GM23338 (cell line): Measurements from ENCODE around the gene TTC6. TPM values are rescaled to one million over a fixed set of nuclear protein-coding genes. Genes with fewer than 3 reads are reported as not detected.
A peak's percentile ranks its signal among the peaks of the same experiment; 100 is the strongest.

Experiments
- ATAC-seq: fragments of 200-7000 bp; cut with Tn5 transposase; 3 replicates; pipeline ENCODE4 v1.9.1; 2020
- DNase-seq: peaks from one replicate; pipeline ENCODE4 v3.0.0-alpha.2; 2015; ENCODE audit warnings: low spot score
- H2AFZ ChIP-seq: fragments of 200-600 bp; sonication (generic); 2 replicates; pipeline ENCODE4 v1.8.0; 2016; ENCODE audit warnings: antibody characterized with exemption, mild to moderate bottlenecking, moderate library complexity
- H3F3A ChIP-seq: fragments of 200-600 bp; sonication (generic); replicated peaks from 2 replicates; pipeline ENCODE4 v1.8.0; 2017; ENCODE audit warnings: antibody characterized with exemption, mixed run types, low read depth
- H3K27ac ChIP-seq: fragments of 200-600 bp; sonication (generic); 2 replicates; pipeline ENCODE4 v1.6.1; 2016; ENCODE audit warnings: low read depth
- H3K27me3 ChIP-seq: fragments of 200-600 bp; sonication (generic); 2 replicates; pipeline ENCODE4 v1.8.0; 2016; ENCODE audit warnings: mild to moderate bottlenecking, mixed run types, moderate library complexity; ENCODE audit not compliant: insufficient read depth
- H3K36me3 ChIP-seq: fragments of 200-600 bp; sonication (generic); 2 replicates; pipeline ENCODE4 v1.8.0; 2016; ENCODE audit warnings: mild to moderate bottlenecking; ENCODE audit not compliant: insufficient read depth
- H3K4me1 ChIP-seq: fragments of 200-600 bp; sonication (generic); 2 replicates; pipeline ENCODE4 v1.8.0; 2016; ENCODE audit warnings: mild to moderate bottlenecking, moderate library complexity; ENCODE audit not compliant: insufficient read depth
- H3K4me2 ChIP-seq: fragments of 200-600 bp; sonication (generic); 2 replicates; pipeline ENCODE4 v1.7.1; 2017; ENCODE audit warnings: mixed run types
- H3K4me3 ChIP-seq: fragments of 200-600 bp; sonication (generic); 2 replicates; pipeline ENCODE4 v1.6.1; 2016; ENCODE audit warnings: mixed run types
- H3K79me2 ChIP-seq: fragments of 200-600 bp; sonication (generic); replicated peaks from 2 replicates; pipeline ENCODE4 v1.8.0; 2017; ENCODE audit warnings: mild to moderate bottlenecking; ENCODE audit not compliant: insufficient read depth
- H3K9me2 ChIP-seq: fragments of 200-600 bp; sonication (generic); 2 replicates; pipeline ENCODE4 v1.8.0; 2017; ENCODE audit not compliant: insufficient read depth
- H4K20me1 ChIP-seq: fragments of 200-600 bp; sonication (generic); replicated peaks from 2 replicates; pipeline ENCODE4 v1.8.0; 2017; ENCODE audit warnings: mild to moderate bottlenecking; ENCODE audit not compliant: insufficient read depth
- H3K27ac Mint-ChIP-seq: 2 replicates; pipeline ENCODE4 v1.8.0; 2020; ENCODE audit warnings: inconsistent platforms, mild to moderate bottlenecking, moderate library complexity, mixed read lengths
- H3K27me3 Mint-ChIP-seq: 3 replicates; pipeline ENCODE4 v1.8.0; 2022; ENCODE audit warnings: low read depth, mild to moderate bottlenecking, moderate library complexity, mixed read lengths, inconsistent platforms; ENCODE audit not compliant: insufficient read depth, poor library complexity
- H3K36me3 Mint-ChIP-seq: 3 replicates; pipeline ENCODE4 v1.8.0; 2021; ENCODE audit warnings: low read depth, mild to moderate bottlenecking, inconsistent platforms, moderate library complexity, mixed read lengths
- H3K4me1 Mint-ChIP-seq: 3 replicates; pipeline ENCODE4 v1.8.0; 2020; ENCODE audit warnings: mild to moderate bottlenecking, inconsistent platforms, mixed read lengths
- H3K4me3 Mint-ChIP-seq: 3 replicates; pipeline ENCODE4 v1.8.0; 2021; ENCODE audit warnings: moderate library complexity, mild to moderate bottlenecking, inconsistent platforms, mixed read lengths
- H3K9me3 Mint-ChIP-seq: 3 replicates; pipeline ENCODE4 v1.8.0; 2020; ENCODE audit warnings: moderate library complexity, mild to moderate bottlenecking, inconsistent platforms, mixed read lengths
- CREB1 ChIP-seq: fragments of 250-450 bp; sonication (Bioruptor Pico); IDR thresholded peaks from 2 replicates; pipeline ENCODE4 v1.5.0; 2020; ENCODE audit warnings: low read depth, mild to moderate bottlenecking, moderate library complexity
- CTCF ChIP-seq, 2 experiments: fragments of 200-600 bp in 1 of 2; sonication (generic) in 1 of 2; conservative IDR thresholded peaks; 2 replicates each; pipeline versions ENCODE4 v1.5.1 to v1.6.1; 2016 to 2017; ENCODE audit warnings: antibody characterized with exemption in 2 of 2, low read depth in 2 of 2, mild to moderate bottlenecking in 2 of 2, moderate library complexity in 1 of 2
- EZH2 ChIP-seq: fragments of 200-600 bp; sonication (generic); IDR thresholded peaks from one replicate; pipeline ENCODE4 v1.8.0; 2017; ENCODE audit warnings: antibody characterized with exemption, mild to moderate bottlenecking, low read depth; ENCODE audit not compliant: unreplicated experiment
- EZH2phosphoT487 ChIP-seq: fragments of 200-600 bp; sonication (generic); IDR thresholded peaks from one replicate; pipeline ENCODE4 v1.8.1; 2018; ENCODE audit warnings: antibody characterized with exemption; ENCODE audit not compliant: unreplicated experiment
- JUNB ChIP-seq: IDR thresholded peaks from one replicate; pipeline ENCODE4 v1.6.1; 2016; ENCODE audit warnings: antibody characterized with exemption; ENCODE audit not compliant: unreplicated experiment
- NANOG ChIP-seq: IDR thresholded peaks from 2 replicates; pipeline ENCODE4 v1.6.1; 2016; ENCODE audit warnings: antibody characterized with exemption, borderline replicate concordance
- POLR2AphosphoS5 ChIP-seq: IDR thresholded peaks from 2 replicates; pipeline ENCODE4 v1.6.1; 2016; ENCODE audit warnings: antibody characterized with exemption, low read depth
- REST ChIP-seq: IDR thresholded peaks from one replicate; pipeline ENCODE4 v1.6.1; 2018; ENCODE audit warnings: antibody characterized with exemption; ENCODE audit not compliant: unreplicated experiment
- STAT1 ChIP-seq: IDR thresholded peaks from one replicate; pipeline ENCODE4 v1.6.1; 2016; ENCODE audit warnings: antibody characterized with exemption; ENCODE audit not compliant: unreplicated experiment
- ZNF114 ChIP-seq: fragments of 250-450 bp; sonication (Bioruptor Pico); IDR thresholded peaks from 2 replicates; pipeline ENCODE4 v1.5.0; 2020; ENCODE audit warnings: mild to moderate bottlenecking, moderate library complexity
- ZNF331 ChIP-seq: fragments of 250-450 bp; sonication (Bioruptor Pico); IDR thresholded peaks from 2 replicates; pipeline ENCODE4 v1.5.0; 2020; ENCODE audit warnings: low read depth, mild to moderate bottlenecking, moderate library complexity
- ZNF462 ChIP-seq: fragments of 250-450 bp; sonication (Bioruptor Pico); IDR thresholded peaks from 2 replicates; pipeline ENCODE4 v1.5.0; 2020; ENCODE audit warnings: mild to moderate bottlenecking, moderate library complexity
- polyA plus RNA-seq: library from polyadenylated mRNA; unstranded; fragments of >200 nt; fragmentation: Nextera tagmentation; extraction: Ambion mirVana; gene quantifications from 2 replicates; pipeline ENCODE4 v1.2.1, GENCODE V29; 2016
- total RNA-seq: library from RNA; depleted of rRNA; stranded (reverse); fragments of >200 nt; shearing (Covaris generic); gene quantifications from 2 replicates; pipeline ENCODE4 v1.2.3, GENCODE V29; 2014
- TF ChIP-seq, protein P1 (sequence below): IDR thresholded peaks from 2 replicates; pipeline ENCODE4 v1.6.1; 2016; ENCODE audit warnings: antibody characterized with exemption

Gene TTC6
- total and polyA plus RNA-seq, 2 experiments from 2014 or later: 0.31 TPM; not detected in 1

- Histone ChIP-seq H3K27ac (no peak overlapping the region), H4K20me1 (no peaks in the 10 kb centered on the region), H3K4me2 (peak overlapping the region; percentile 82), H2AFZ (peak overlapping the region; percentile 92), H3K27me3 (peaks cover 83% of the 10 kb centered on the region), H3K4me3 (peak overlapping the region; percentile 59), H3F3A (no peaks in the 10 kb centered on the region; the same call in 1 of the 2 replicates), H3K79me2 (no peaks in the 10 kb centered on the region), H3K4me1 (no peaks in the 10 kb centered on the region), H3K36me3 (peaks cover 14% of the 10 kb centered on the region), H3K9me2 (no peaks in the 10 kb centered on the region)
- Mint-ChIP-seq H3K9me3 (peaks cover 44% of the 10 kb centered on the region), H3K27me3 (peaks cover 32% of the 10 kb centered on the region), H3K4me1 (peaks cover 9% of the 10 kb centered on the region), H3K4me3 (peak overlapping the region; percentile 64), H3K27ac (no peak overlapping the region), H3K36me3 (peaks cover 20% of the 10 kb centered on the region)
- ATAC-seq (peak; percentile 94), DNase-seq (peak; percentile 75)
- TF ChIP-seq ZNF331: no peak
- TF ChIP-seq REST: no peak
- no peak for TF ChIP-seq ZNF462 (CRISPR knock-in tag)
- TF ChIP-seq STAT1: no peak
- no peak for TF ChIP-seq CREB1
- TF ChIP-seq JUNB: no peak
- no peak for TF ChIP-seq CTCF (conservative IDR thresholded peaks at IDR 0.05; ENCODE audit: low read depth in 2 of 2)
- TF ChIP-seq EZH2: no peak
- no peak for TF ChIP-seq NANOG
- TF ChIP-seq POLR2AphosphoS5: no peak
- no peak for TF ChIP-seq ZNF114 (CRISPR knock-in tag)
- no peak for TF ChIP-seq EZH2phosphoT487
- TF ChIP-seq, protein P1, sequence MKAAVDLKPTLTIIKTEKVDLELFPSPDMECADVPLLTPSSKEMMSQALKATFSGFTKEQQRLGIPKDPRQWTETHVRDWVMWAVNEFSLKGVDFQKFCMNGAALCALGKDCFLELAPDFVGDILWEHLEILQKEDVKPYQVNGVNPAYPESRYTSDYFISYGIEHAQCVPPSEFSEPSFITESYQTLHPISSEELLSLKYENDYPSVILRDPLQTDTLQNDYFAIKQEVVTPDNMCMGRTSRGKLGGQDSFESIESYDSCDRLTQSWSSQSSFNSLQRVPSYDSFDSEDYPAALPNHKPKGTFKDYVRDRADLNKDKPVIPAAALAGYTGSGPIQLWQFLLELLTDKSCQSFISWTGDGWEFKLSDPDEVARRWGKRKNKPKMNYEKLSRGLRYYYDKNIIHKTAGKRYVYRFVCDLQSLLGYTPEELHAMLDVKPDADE: no peak
These were observed 15.6 kb downstream of the TTC6 start for GRCh38 chr14:37610945-37611523.
